Keratinocyte (primary cell): ENCODE data around the gene NFE2L3. TPM values are rescaled to one million over a fixed set of nuclear protein-coding genes. Genes with fewer than 3 reads are reported as not detected.

Source experiments
- DNase-seq: peaks from one replicate; pipeline ENCODE4 v3.0.0-alpha.2; 2011; ENCODE audit warnings: low read depth, missing footprints, low spot score
- FAIRE-seq: peaks from 2 replicates; lab custom pipeline; 2011; peaks lifted over from hg19 to GRCh38; lab: Jason Lieb, UNC
- H2AFZ ChIP-seq: 2 replicates; pipeline ENCODE4 v1.6.0; 2012; ENCODE audit warnings: low read length, control low read depth, inconsistent platforms; ENCODE audit not compliant: control insufficient read depth
- H3K27ac ChIP-seq: 2 replicates; pipeline ENCODE4 v1.5.1; 2011; ENCODE audit warnings: low read length; ENCODE audit not compliant: control insufficient read depth, insufficient read depth
- H3K27me3 ChIP-seq: 3 replicates; pipeline ENCODE4 v1.6.0; 2011; ENCODE audit warnings: low read length; ENCODE audit not compliant: control insufficient read depth, insufficient read depth; ENCODE audit errors: extremely low read depth
- H3K36me3 ChIP-seq, 2 experiments: 2 replicates in 1 of 2; 3 replicates in 1 of 2; pipeline ENCODE4 v1.5.1; 2011; ENCODE audit warnings: low read length in 2 of 2, mild to moderate bottlenecking in 1 of 2; ENCODE audit not compliant: control insufficient read depth in 2 of 2, insufficient read depth in 2 of 2; ENCODE audit errors: extremely low read depth in 1 of 2
- H3K4me1 ChIP-seq: 3 replicates; pipeline ENCODE4 v1.5.1; 2011; ENCODE audit warnings: low read length; ENCODE audit not compliant: control insufficient read depth, insufficient read depth; ENCODE audit errors: extremely low read depth
- H3K4me2 ChIP-seq: 3 replicates; pipeline ENCODE4 v1.6.0; 2011; ENCODE audit warnings: low read depth, low read length; ENCODE audit not compliant: control insufficient read depth, insufficient read depth; ENCODE audit errors: extremely low read depth
- H3K4me3 ChIP-seq, 3 experiments: fragments of 200-600 bp in 1 of 3; sonication (generic) in 1 of 3; 2 replicates in 2 of 3; 3 replicates in 1 of 3; pipeline ENCODE4 v1.5.1; 2011 to 2016; ENCODE audit warnings: low read length in 3 of 3, mild to moderate bottlenecking in 3 of 3, control low read depth in 2 of 3, inconsistent platforms in 1 of 3, low read depth in 1 of 3, mixed read lengths in 1 of 3, mixed run types in 1 of 3, moderate library complexity in 1 of 3; ENCODE audit not compliant: control insufficient read depth in 2 of 3, insufficient read depth in 2 of 3; ENCODE audit errors: extremely low read depth in 1 of 3
- H3K79me2 ChIP-seq: 2 replicates; pipeline ENCODE4 v1.6.0; 2012; ENCODE audit warnings: low read length; ENCODE audit not compliant: control insufficient read depth, insufficient read depth
- H3K9ac ChIP-seq: 3 replicates; pipeline ENCODE4 v1.6.0; 2011; ENCODE audit warnings: low read length; ENCODE audit not compliant: control insufficient read depth, insufficient read depth; ENCODE audit errors: extremely low read depth
- H3K9me1 ChIP-seq: 3 replicates; pipeline ENCODE4 v1.6.0; 2011; ENCODE audit warnings: low read length; ENCODE audit not compliant: control insufficient read depth, insufficient read depth; ENCODE audit errors: extremely low read depth
- H3K9me3 ChIP-seq: 2 replicates; pipeline ENCODE4 v1.5.1; 2012; ENCODE audit warnings: low read depth, low read length; ENCODE audit not compliant: control insufficient read depth
- H4K20me1 ChIP-seq: 3 replicates; pipeline ENCODE4 v1.6.0; 2011; ENCODE audit warnings: low read length; ENCODE audit not compliant: control insufficient read depth, insufficient read depth; ENCODE audit errors: extremely low read depth
- CTCF ChIP-seq, 3 experiments: IDR thresholded peaks in 1 of 3; conservative IDR thresholded peaks in 1 of 3; optimal IDR thresholded peaks in 1 of 3; 2 replicates in 2 of 3; 3 replicates in 1 of 3; pipeline versions ENCODE3 to v1.5.1; 2011; ENCODE audit warnings: low read length in 3 of 3, mild to moderate bottlenecking in 3 of 3, moderate library complexity in 2 of 3, control low read depth in 1 of 3, inconsistent platforms in 1 of 3; ENCODE audit not compliant: insufficient read depth in 2 of 3; ENCODE audit errors: extremely low read depth in 1 of 3
- EZH2 ChIP-seq: IDR thresholded peaks from one replicate; pipeline ENCODE4 v1.6.1; 2012; ENCODE audit warnings: inconsistent platforms, mild to moderate bottlenecking, low read length, moderate library complexity
- dilution Hi-C: fragments of 300-500 bp; cut with MboI; formaldehyde crosslinking; loops from one replicate; pipeline ENCODE4 v1.7.0; 2020; ENCODE audit warnings: low sequenced_read_pairs; ENCODE audit not compliant: extremely low pct_ligation_motif_present
- polyA plus RNA-seq, 5 experiments: library from polyadenylated mRNA; depleted of rRNA in 3 of 5; stranded (reverse) in 3 of 5; stranded (forward) in 1 of 5; unstranded in 1 of 5; fragments of >200 nt; gene quantifications; 1 replicate in 1 of 5; 2 replicates in 3 of 5; 3 replicates in 1 of 5; pipeline versions ENCODE4 v1.2.1 to v1.2.3, GENCODE V29; 2011 to 2012; ENCODE audit warnings: missing spikeins in 2 of 5, low read depth in 1 of 5, low replicate concordance in 1 of 5

Gene NFE2L3
- polyA plus RNA-seq, 1 donor (not counting 4 experiments of a cell fraction or from before 2014, with no cell fraction given) = 17.8 TPM

DNA sequence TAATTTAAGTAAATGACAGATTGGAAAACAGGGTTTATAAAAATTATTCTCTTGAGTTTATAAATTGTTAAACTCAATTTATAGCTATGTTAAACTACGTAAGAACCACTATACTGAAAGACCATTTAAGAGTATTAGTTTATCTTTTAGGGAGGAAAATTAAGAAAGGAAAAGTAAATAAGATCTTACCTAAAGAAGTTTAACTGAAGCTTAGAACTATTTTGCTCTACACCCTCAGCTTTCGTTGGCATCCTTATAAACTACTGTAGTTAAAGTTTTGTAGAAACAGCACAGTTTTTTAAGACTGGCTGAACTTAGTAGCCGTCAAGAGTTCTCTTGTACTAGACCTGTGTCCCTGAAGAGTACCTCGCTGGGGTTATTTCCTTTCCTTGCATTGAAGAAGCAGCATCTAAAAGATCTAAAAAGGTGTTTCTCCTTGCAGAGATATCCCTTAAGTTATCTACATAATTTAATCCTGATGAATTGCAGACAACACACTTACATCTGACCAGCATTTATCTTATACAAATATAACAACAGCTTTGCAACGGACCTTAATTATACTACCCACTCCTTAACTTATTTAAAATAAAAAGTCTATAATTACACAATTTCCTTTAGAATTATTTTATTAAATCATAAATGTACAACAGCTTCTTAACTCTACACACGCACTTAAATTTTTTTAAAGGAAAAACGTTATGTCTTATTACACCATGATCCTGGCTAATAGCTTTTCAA is 39.4 kb downstream of the NFE2L3 start:
- TF ChIP-seq CTCF (optimal IDR thresholded peaks at IDR 0.05 in 1 of 3, IDR thresholded peaks at IDR 0.05 in 1 of 3, conservative IDR thresholded peaks at IDR 0.05 in 1 of 3; ENCODE audit: extremely low read depth in 1 of 3, insufficient read depth in 2 of 3, low read length in 3 of 3) (no peak), EZH2 (no peak)
- H3K4me2 ChIP-seq = no peak overlapping the region
- peaks cover 36% of the 10 kb centered on the region for H4K20me1 ChIP-seq
- no peaks in the 10 kb centered on the region for H3K9me1 ChIP-seq
- H3K27me3 ChIP-seq = no peaks in the 10 kb centered on the region
- peaks cover 33 to 71% of the 10 kb centered on the region in 2 experiments for H3K36me3 ChIP-seq
- H3K27ac ChIP-seq = no peak overlapping the region
- H3K79me2 ChIP-seq = peaks cover 53% of the 10 kb centered on the region
- peaks cover 8% of the 10 kb centered on the region for H3K4me1 ChIP-seq
- no peaks in the 10 kb centered on the region for H3K9me3 ChIP-seq
- H3K4me3 ChIP-seq = no peak overlapping the region
- FAIRE-seq (no peak), DNase-seq (no peak)
- dilution Hi-C loops = no loop called here
- H3K9ac ChIP-seq = no peak overlapping the region
- no peak overlapping the region for H2AFZ ChIP-seq

DNA sequence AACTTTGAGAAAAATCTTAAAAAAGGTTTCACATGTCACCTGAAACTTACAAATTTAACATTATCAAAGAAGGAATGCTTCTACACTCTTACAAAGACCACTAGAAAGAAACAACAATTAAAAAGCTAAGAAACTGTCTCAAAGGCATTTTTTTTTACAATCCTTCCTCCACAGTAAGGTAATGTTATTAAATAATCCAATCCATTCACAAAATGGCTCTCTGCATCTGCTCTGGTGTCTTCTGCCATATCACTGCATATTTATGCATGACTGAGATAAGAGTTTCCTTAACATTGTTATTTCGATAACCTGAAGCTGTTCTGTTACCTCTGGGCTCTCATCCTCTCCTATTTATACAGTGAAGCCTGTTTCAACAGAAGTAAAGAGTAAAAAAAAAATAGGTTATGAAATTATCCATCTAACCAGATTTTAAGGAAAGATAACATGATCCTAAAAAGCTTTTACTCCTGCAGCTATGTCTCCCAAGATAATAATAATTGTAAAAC is 40.0 kb downstream of the NFE2L3 start:
- Histone ChIP-seq H3K79me2 (peaks cover 59% of the 10 kb centered on the region), H3K4me2 (no peak overlapping the region), H4K20me1 (peaks cover 41% of the 10 kb centered on the region), H3K4me1 (peaks cover 13% of the 10 kb centered on the region), H3K9me1 (no peaks in the 10 kb centered on the region), H3K27me3 (no peaks in the 10 kb centered on the region), H3K9ac (no peak overlapping the region), H3K27ac (no peak overlapping the region), H3K36me3 (peaks cover 37 to 76% of the 10 kb centered on the region in 2 experiments), H2AFZ (no peak overlapping the region), H3K9me3 (no peaks in the 10 kb centered on the region), H3K4me3 (no peak overlapping the region)
- FAIRE-seq (no peak), DNase-seq (no peak)
- TF ChIP-seq CTCF (optimal IDR thresholded peaks at IDR 0.05 in 1 of 3, IDR thresholded peaks at IDR 0.05 in 1 of 3, conservative IDR thresholded peaks at IDR 0.05 in 1 of 3; ENCODE audit: extremely low read depth in 1 of 3, insufficient read depth in 2 of 3, low read length in 3 of 3) (no peak), EZH2 (no peak)
- dilution Hi-C loops = no loop called here
